Dermis lymphatic vessel endothelial cell (primary cell): ENCODE measurements around the gene BPIFA1. TPM values are rescaled to one million over a fixed set of nuclear protein-coding genes. Genes with fewer than 3 reads are reported as not detected.

Source experiments
- total RNA-seq: library from RNA; depleted of rRNA; stranded (reverse); fragments of >200 nt; gene quantifications from 2 replicates; pipeline ENCODE4 v1.2.1, GENCODE V29; 2014

Gene BPIFA1
- not detected in 2 replicates for total RNA-seq

GRCh38 chr20:33235696-33236095 is at the start of gene BPIFA1:
Gene BPIFA1 (plus strand): TSS chr20:33235996. CDS start chr20:33237712, 1,716 bp downstream.

GRCh38 chr20:33217052-33217451 is 18.7 kb upstream of the BPIFA1 start, which contains the start of gene BPIFA3:
Gene BPIFA3 (plus strand): TSS chr20:33217352. CDS start chr20:33217537, 185 bp downstream.

GRCh38 chr20:33282991-33283555 is 47.3 kb downstream of the BPIFA1 start, which contains the start of gene BPIFB1:
Gene BPIFB1 (plus strand): TSS chr20:33283214. CDS start chr20:33286074, 2,860 bp downstream.

Other genes with a start within 250 kb of the BPIFA1 start
- gene SUN5, start 231.6 kb upstream of the BPIFA1 start, total RNA-seq = not detected in 2 replicates
- not detected in 2 replicates for gene BPIFB2, start 228.3 kb upstream of the BPIFA1 start, total RNA-seq
- not detected in 2 replicates for gene BPIFB6, start 204.3 kb upstream of the BPIFA1 start, total RNA-seq
- not detected in 2 replicates for gene BPIFB3, start 182.1 kb upstream of the BPIFA1 start, total RNA-seq
- gene BPIFB4, start 156.4 kb upstream of the BPIFA1 start, total RNA-seq = not detected in 2 replicates
- gene BPIFA2, start 67.8 kb upstream of the BPIFA1 start, total RNA-seq = not detected in 2 replicates
- not detected in 2 replicates for gene BPIFA3, start 18.6 kb upstream of the BPIFA1 start, total RNA-seq
- gene BPIFB1, start 47.2 kb downstream of the BPIFA1 start, total RNA-seq = not detected in 2 replicates
- 15.4 and 16.6 TPM in 2 replicates for gene CDK5RAP1, start 165.5 kb downstream of the BPIFA1 start, total RNA-seq
- gene SNTA1, start 207.8 kb downstream of the BPIFA1 start, total RNA-seq = 5.8 and 6.6 TPM in 2 replicates